GM23248 (cell line): ENCODE results near the gene NUBP2.

Experiments used
- EZH2 ChIP-seq: fragments of 200-600 bp; sonication (generic); IDR thresholded peaks from 2 replicates; pipeline ENCODE4 v1.6.1; 2018; ENCODE audit warnings: antibody characterized with exemption, mild to moderate bottlenecking; ENCODE audit not compliant: insufficient read depth, poor library complexity, severe bottlenecking
- EZH2phosphoT487 ChIP-seq: fragments of 200-600 bp; sonication (generic); IDR thresholded peaks from 2 replicates; pipeline ENCODE4 v1.6.1; 2018; ENCODE audit warnings: antibody characterized with exemption, moderate library complexity, mild to moderate bottlenecking, low read depth; ENCODE audit not compliant: insufficient read depth

DNA sequence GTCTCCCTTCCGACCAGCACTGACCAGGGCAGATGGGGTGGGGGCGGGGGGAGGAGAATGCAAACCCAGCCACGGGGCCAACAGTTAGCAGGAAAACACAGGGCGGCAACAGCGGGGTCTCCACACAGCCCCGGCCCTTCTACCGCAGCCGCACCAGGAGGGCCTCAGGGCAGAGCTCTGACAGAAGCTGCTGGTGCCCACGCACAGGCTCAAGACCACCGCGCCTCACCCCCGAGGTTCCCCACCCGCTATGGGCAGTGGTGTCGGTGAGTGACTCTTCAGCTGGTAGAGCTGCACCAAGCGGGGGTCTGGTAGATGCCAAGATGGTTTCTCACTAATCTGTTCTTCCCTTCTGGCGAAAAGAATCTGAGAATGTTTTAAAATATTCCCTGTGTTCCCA is 27.8 kb downstream of the NUBP2 start:
- TF ChIP-seq EZH2 (no peak), EZH2phosphoT487 (no peak)
